IMR-90 (cell line): Measurements from ENCODE around the gene CALHM3. TPM values are rescaled to one million over a fixed set of nuclear protein-coding genes. Genes with fewer than 3 reads are reported as not detected.

Experiments used
- ATAC-seq: fragments of 200-7000 bp; cut with Tn5 transposase; 2 replicates; pipeline ENCODE4 v1.9.1; 2020; ENCODE audit warnings: low read depth, mild to moderate bottlenecking, moderate library complexity
- BruUV-seq: library from RNA; stranded (reverse); fragments of 400-500 nt; replicated peaks from 2 replicates; lab custom pipeline; 2021; lab: Mats Ljungman, UMichigan
- CTCF ChIA-PET: fragments of 300-600 bp; formaldehyde crosslinking; extraction: SDS; loops from one replicate; lab custom pipeline; 2021; ENCODE audit warnings: antibody characterized with exemption; lab: Yijun Ruan, JAX
- POLR2A ChIA-PET: fragments of 300-600 bp; sonication (Branson Sonifier 250); formaldehyde crosslinking; loops from one replicate; lab custom pipeline; 2022; ENCODE audit warnings: antibody characterized with exemption; ENCODE audit not compliant: unreplicated experiment; lab: Charles Lee
- DNase-seq: peaks from one replicate; pipeline ENCODE4 v3.0.0; 2013
- H2AFZ ChIP-seq: replicated peaks from 2 replicates; pipeline ENCODE3; 2013; ENCODE audit warnings: low read length, mild to moderate bottlenecking; ENCODE audit not compliant: poor library complexity
- H2AK5ac ChIP-seq: 2 replicates; pipeline ENCODE4 v1.6.1; 2013; ENCODE audit warnings: low read depth, low read length, inconsistent platforms
- H2AK9ac ChIP-seq: replicated peaks from 2 replicates; pipeline ENCODE3; 2013; ENCODE audit warnings: mild to moderate bottlenecking, low read depth, low read length, moderate library complexity; ENCODE audit not compliant: poor library complexity
- H2BK120ac ChIP-seq: 2 replicates; pipeline ENCODE4 v1.6.1; 2013; ENCODE audit warnings: low read depth, low read length, inconsistent platforms
- H2BK15ac ChIP-seq: 3 replicates; pipeline ENCODE4 v1.6.1; 2013; ENCODE audit warnings: low read depth, low read length, inconsistent platforms
- H2BK20ac ChIP-seq: 2 replicates; pipeline ENCODE4 v1.6.1; 2013; ENCODE audit warnings: low read depth, mild to moderate bottlenecking, inconsistent platforms, low read length, moderate library complexity
- H2BK5ac ChIP-seq: 2 replicates; pipeline ENCODE4 v1.6.1; 2013; ENCODE audit warnings: mild to moderate bottlenecking, low read depth, low read length, inconsistent platforms; ENCODE audit not compliant: poor library complexity, severe bottlenecking
- H3K14ac ChIP-seq: replicated peaks from 2 replicates; pipeline ENCODE4 v1.6.1; 2013; ENCODE audit warnings: low read depth, low read length, inconsistent platforms
- H3K18ac ChIP-seq: 2 replicates; pipeline ENCODE4 v1.6.1; 2013; ENCODE audit warnings: low read depth, low read length, control low read depth
- H3K23ac ChIP-seq: 2 replicates; pipeline ENCODE4 v1.6.1; 2013; ENCODE audit warnings: low read depth, low read length, inconsistent platforms
- H3K27ac ChIP-seq: 2 replicates; pipeline ENCODE4 v1.5.1; 2013; ENCODE audit warnings: mild to moderate bottlenecking, control low read depth, low read length; ENCODE audit not compliant: insufficient read depth
- H3K27me3 ChIP-seq: 2 replicates; pipeline ENCODE4 v1.6.1; 2013; ENCODE audit warnings: low read length; ENCODE audit not compliant: control insufficient read depth, insufficient read depth
- H3K36me3 ChIP-seq: 2 replicates; pipeline ENCODE4 v1.6.1; 2013; ENCODE audit warnings: low read length, mixed read lengths; ENCODE audit not compliant: control insufficient read depth, insufficient read depth
- H3K4ac ChIP-seq: 2 replicates; pipeline ENCODE4 v1.6.1; 2013; ENCODE audit warnings: low read depth, low read length, inconsistent platforms
- H3K4me1 ChIP-seq: 2 replicates; pipeline ENCODE4 v1.6.1; 2013; ENCODE audit warnings: low read length, mixed read lengths; ENCODE audit not compliant: control insufficient read depth, insufficient read depth
- H3K4me2 ChIP-seq: 2 replicates; pipeline ENCODE4 v1.6.1; 2013; ENCODE audit warnings: low read depth, mild to moderate bottlenecking, control low read depth, low read length, moderate library complexity
- H3K4me3 ChIP-seq: 2 replicates; pipeline ENCODE4 v1.5.1; 2013; ENCODE audit warnings: low read depth, mild to moderate bottlenecking, control low read depth, low read length, moderate library complexity; ENCODE audit not compliant: insufficient read depth
- H3K56ac ChIP-seq: 2 replicates; pipeline ENCODE4 v1.6.1; 2013; ENCODE audit warnings: low read length, inconsistent platforms; ENCODE audit not compliant: insufficient read depth; ENCODE audit errors: extremely low read depth
- H3K79me1 ChIP-seq, 2 experiments: 2 replicates each; pipeline ENCODE4 v1.6.1; 2013; ENCODE audit warnings: low read length in 2 of 2, inconsistent platforms in 1 of 2, low read depth in 1 of 2
- H3K9ac ChIP-seq: 2 replicates; pipeline ENCODE4 v1.6.1; 2013; ENCODE audit warnings: low read depth, low read length, control low read depth
- H3K9me1 ChIP-seq: 2 replicates; pipeline ENCODE4 v1.6.1; 2013; ENCODE audit warnings: low read length, inconsistent platforms; ENCODE audit not compliant: insufficient read depth
- H3K9me3 ChIP-seq: 2 replicates; pipeline ENCODE4 v1.6.1; 2013; ENCODE audit warnings: low read length; ENCODE audit not compliant: control insufficient read depth, insufficient read depth
- H4K20me1 ChIP-seq: 2 replicates; pipeline ENCODE4 v1.6.1; 2013; ENCODE audit warnings: low read length, inconsistent platforms; ENCODE audit not compliant: insufficient read depth
- H4K5ac ChIP-seq: 2 replicates; pipeline ENCODE4 v1.6.1; 2013; ENCODE audit warnings: mild to moderate bottlenecking, low read depth, low read length, control low read depth
- H4K8ac ChIP-seq, 2 experiments: 2 replicates each; pipeline ENCODE4 v1.6.1; 2013; ENCODE audit warnings: low read depth in 2 of 2, low read length in 2 of 2, control low read depth in 1 of 2, inconsistent platforms in 1 of 2
- H4K91ac ChIP-seq: 2 replicates; pipeline ENCODE4 v1.6.1; 2013; ENCODE audit warnings: low read depth, low read length, inconsistent platforms; ENCODE audit not compliant: insufficient read depth
- BHLHE40 ChIP-seq: fragments of 150-350 bp; IDR thresholded peaks from 2 replicates; pipeline ENCODE4 v1.6.1; 2016; ENCODE audit warnings: mild to moderate bottlenecking, low read depth, low read length
- CEBPB ChIP-seq: IDR thresholded peaks from 2 replicates; pipeline ENCODE4 v1.6.1; 2012; ENCODE audit warnings: low read depth, low read length, improper control_type of control experiment
- CHD1 ChIP-seq: IDR thresholded peaks from 2 replicates; pipeline ENCODE4 v1.6.1; 2012; ENCODE audit warnings: low read depth, low read length, improper control_type of control experiment
- FOS ChIP-seq: fragments of 150-350 bp; IDR thresholded peaks from 2 replicates; pipeline ENCODE4 v1.6.1; 2016; ENCODE audit warnings: low read depth, low read length
- MAFK ChIP-seq: IDR thresholded peaks from 2 replicates; pipeline ENCODE4 v1.6.1; 2012; ENCODE audit warnings: low read depth, low read length, improper control_type of control experiment
- NFE2L2 ChIP-seq: fragments of 150-350 bp; IDR thresholded peaks from 2 replicates; pipeline ENCODE4 v1.6.1; 2016; ENCODE audit warnings: low read depth, mild to moderate bottlenecking, low read length
- POLR2A ChIP-seq: IDR thresholded peaks from 2 replicates; pipeline ENCODE4 v1.6.1; 2012; ENCODE audit warnings: mild to moderate bottlenecking, low read depth, low read length
- RAD21 ChIP-seq: IDR thresholded peaks from 2 replicates; pipeline ENCODE4 v1.6.1; 2012; ENCODE audit warnings: low read length, improper control_type of control experiment
- RCOR1 ChIP-seq: IDR thresholded peaks from 2 replicates; pipeline ENCODE4 v1.6.1; 2012; ENCODE audit warnings: mild to moderate bottlenecking, low read length, improper control_type of control experiment; ENCODE audit not compliant: insufficient replicate concordance
- RFX5 ChIP-seq: IDR thresholded peaks from 2 replicates; pipeline ENCODE4 v1.8.0; 2012; ENCODE audit warnings: low read depth, mild to moderate bottlenecking, low read length, moderate library complexity
- SMC3 ChIP-seq: fragments of 150-350 bp; IDR thresholded peaks from 2 replicates; pipeline ENCODE4 v1.6.1; 2016; ENCODE audit warnings: low read depth, mild to moderate bottlenecking, antibody characterized with exemption, low read length, moderate library complexity
- WGBS, 2 experiments: methylation state at CpG; one replicate each; pipeline versions ENCODE4 v1.1.5 to v1.1.7; 2013; ENCODE audit warnings: missing lambda C conversion rate in 2 of 2; ENCODE audit not compliant: insufficient read length in 1 of 2; ENCODE audit errors: extremely low coverage in 2 of 2; 5-methylcytosine and 5-hydroxymethylcytosine counted together
- dilution Hi-C: fragments of 300-500 bp; cut with HindIII; formaldehyde crosslinking; loops from one replicate; pipeline ENCODE4 v1.14.3; 2018; ENCODE audit warnings: low sequenced_read_pairs; ENCODE audit not compliant: unreplicated experiment
- in situ Hi-C: fragments of 300-500 bp; cut with MboI; formaldehyde crosslinking; loops from 3 replicates; pipeline ENCODE4 v1.14.3; 2019; ENCODE audit warnings: low sequenced_read_pairs, inconsistent platforms, mixed read lengths
- intact Hi-C: fragments of 100-400 bp; cut with micrococcal nuclease; formaldehyde crosslinking; loops from 2 replicates; pipeline ENCODE4 v1.10.0; 2022
- polyA plus RNA-seq, 3 experiments: library from polyadenylated mRNA; depleted of rRNA; stranded (reverse); fragments of >200 nt; gene quantifications; 2 replicates each; pipeline ENCODE4 v1.2.3, GENCODE V29; 2012; ENCODE audit warnings: low replicate concordance in 1 of 3
- total RNA-seq: library from RNA; depleted of rRNA; stranded (reverse); fragments of >200 nt; gene quantifications from 2 replicates; pipeline ENCODE4 v1.2.3, GENCODE V29; 2012
- TF ChIP-seq, protein P1 (sequence below): conservative IDR thresholded peaks from 2 replicates; pipeline ENCODE4 v1.5.1; 2012; ENCODE audit warnings: mild to moderate bottlenecking, low read depth, low read length, improper control_type of control experiment

Gene CALHM3
- total and polyA plus RNA-seq, 2 of the 4 experiments (the other 2 are of a cell fraction): not detected

DNA sequence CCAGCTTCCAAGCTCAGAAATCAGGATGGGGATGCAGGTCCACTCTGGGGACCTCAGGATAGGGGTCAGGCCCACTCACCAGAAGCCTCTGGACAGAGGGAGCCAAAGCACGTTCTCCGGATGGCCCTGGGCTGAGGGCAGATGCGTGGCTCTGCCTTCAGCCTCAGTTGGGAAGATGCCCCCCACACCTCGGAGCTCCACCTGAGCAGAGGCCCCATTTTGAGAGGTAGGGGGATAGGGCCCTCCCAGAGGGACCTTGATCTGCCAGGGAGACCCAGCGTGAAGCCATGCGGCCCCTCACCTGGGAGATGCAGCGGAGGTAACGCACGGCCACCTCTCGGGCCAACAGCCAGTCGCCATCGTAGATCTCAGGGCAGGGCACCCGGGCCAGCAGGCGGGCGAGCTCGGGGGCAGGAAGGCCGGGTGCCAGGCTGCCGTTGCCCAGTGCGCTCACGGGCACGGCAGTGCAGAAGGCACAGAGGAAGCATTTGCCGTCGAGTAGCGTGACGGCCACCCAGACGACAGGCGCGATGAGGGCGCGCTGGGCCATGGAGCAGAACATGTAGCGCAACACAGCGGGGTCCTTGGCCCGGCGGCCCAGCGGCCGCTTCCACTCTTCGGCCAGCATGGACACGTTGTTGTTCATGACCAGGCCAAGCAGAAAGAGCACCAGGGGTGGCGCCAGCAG lies 21.0 kb downstream of the CALHM3 start:
- dilution Hi-C loops: no loop called here
- TF ChIP-seq MAFK: no peak
- no peak for TF ChIP-seq RAD21
- no peak for TF ChIP-seq POLR2A
- TF ChIP-seq, protein P1, sequence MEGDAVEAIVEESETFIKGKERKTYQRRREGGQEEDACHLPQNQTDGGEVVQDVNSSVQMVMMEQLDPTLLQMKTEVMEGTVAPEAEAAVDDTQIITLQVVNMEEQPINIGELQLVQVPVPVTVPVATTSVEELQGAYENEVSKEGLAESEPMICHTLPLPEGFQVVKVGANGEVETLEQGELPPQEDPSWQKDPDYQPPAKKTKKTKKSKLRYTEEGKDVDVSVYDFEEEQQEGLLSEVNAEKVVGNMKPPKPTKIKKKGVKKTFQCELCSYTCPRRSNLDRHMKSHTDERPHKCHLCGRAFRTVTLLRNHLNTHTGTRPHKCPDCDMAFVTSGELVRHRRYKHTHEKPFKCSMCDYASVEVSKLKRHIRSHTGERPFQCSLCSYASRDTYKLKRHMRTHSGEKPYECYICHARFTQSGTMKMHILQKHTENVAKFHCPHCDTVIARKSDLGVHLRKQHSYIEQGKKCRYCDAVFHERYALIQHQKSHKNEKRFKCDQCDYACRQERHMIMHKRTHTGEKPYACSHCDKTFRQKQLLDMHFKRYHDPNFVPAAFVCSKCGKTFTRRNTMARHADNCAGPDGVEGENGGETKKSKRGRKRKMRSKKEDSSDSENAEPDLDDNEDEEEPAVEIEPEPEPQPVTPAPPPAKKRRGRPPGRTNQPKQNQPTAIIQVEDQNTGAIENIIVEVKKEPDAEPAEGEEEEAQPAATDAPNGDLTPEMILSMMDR: no peak
- TF ChIP-seq RCOR1: no peak
- no peak for TF ChIP-seq RFX5
- no peak for TF ChIP-seq BHLHE40
- no peak for TF ChIP-seq CEBPB
- no peak for TF ChIP-seq FOS
- TF ChIP-seq CHD1: no peak
- no peak for TF ChIP-seq SMC3
- TF ChIP-seq NFE2L2: no peak
- 91% methylated on average over 20 of the region's 39 CpGs; no CpG with 5 or more reads in 1 of the 2 experiments for WGBS, 2 experiments

More for the DNA sequence above, 21.0 kb downstream of the CALHM3 start:
- Histone ChIP-seq H3K79me1 (no peaks in the 10 kb centered on the region), H2BK15ac (no peak overlapping the region), H3K9me3 (no peaks in the 10 kb centered on the region), H2BK120ac (no peak overlapping the region), H2AFZ (no peak overlapping the region), H2AK5ac (no peak overlapping the region), H2BK5ac (no peak overlapping the region), H3K56ac (no peak overlapping the region), H3K14ac (no peak overlapping the region), H3K4me2 (no peak overlapping the region), H3K4ac (no peak overlapping the region), H4K20me1 (no peaks in the 10 kb centered on the region), H3K4me1 (no peaks in the 10 kb centered on the region), H3K18ac (no peak overlapping the region), H3K9me1 (no peaks in the 10 kb centered on the region), H3K23ac (no peak overlapping the region), H3K27me3 (peaks cover 16% of the 10 kb centered on the region), H4K8ac (no peak overlapping the region), H2BK20ac (no peak overlapping the region), H3K9ac (no peak overlapping the region), H3K4me3 (no peak overlapping the region), H2AK9ac (no peak overlapping the region), H4K91ac (no peak overlapping the region), H4K5ac (no peak overlapping the region), H3K36me3 (no peaks in the 10 kb centered on the region), H3K27ac (no peak overlapping the region)
- ChIA-PET CTCF (no interaction called here), POLR2A (no interaction called here)
- DNase-seq: no peak
- in situ Hi-C loops: no loop called here
- no TSS peak for BruUV-seq
- intact Hi-C loops: no loop called here
- no peak for ATAC-seq
